ENCODE measurements around the gene TBC1D10B.
"Not testable (repeated sequence)": the region's sequence is repeated elsewhere in the genome, so short reads cannot be mapped to it uniquely, and the experiment has no call there.

The TBC1D10B gene

DNA sequence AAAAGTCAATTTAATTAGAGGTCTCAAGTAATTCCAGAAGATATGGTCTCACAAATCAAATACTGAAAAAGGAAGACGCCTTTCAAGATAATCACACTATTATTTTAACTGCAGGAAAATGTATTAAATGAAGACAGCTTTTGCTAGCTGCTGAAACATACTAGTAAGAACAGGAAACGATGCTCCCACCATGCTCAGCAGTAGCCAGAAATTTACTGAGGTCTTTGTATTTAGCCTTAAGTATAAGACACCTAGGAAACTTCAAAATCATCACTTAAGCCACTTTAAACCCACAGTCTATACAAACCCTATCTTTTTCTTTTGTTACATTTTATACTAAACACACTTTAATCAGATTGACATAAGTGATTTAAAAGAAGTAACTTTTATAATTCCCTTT is 51.6 kb downstream of the TBC1D10B start:
- not testable (repeated sequence) for DNase-seq

- DNase-seq, result not testable (repeated sequence)
These were observed 59.4 kb downstream of the TBC1D10B start for GRCh38 chr16:30310937-30311336.

DNA sequence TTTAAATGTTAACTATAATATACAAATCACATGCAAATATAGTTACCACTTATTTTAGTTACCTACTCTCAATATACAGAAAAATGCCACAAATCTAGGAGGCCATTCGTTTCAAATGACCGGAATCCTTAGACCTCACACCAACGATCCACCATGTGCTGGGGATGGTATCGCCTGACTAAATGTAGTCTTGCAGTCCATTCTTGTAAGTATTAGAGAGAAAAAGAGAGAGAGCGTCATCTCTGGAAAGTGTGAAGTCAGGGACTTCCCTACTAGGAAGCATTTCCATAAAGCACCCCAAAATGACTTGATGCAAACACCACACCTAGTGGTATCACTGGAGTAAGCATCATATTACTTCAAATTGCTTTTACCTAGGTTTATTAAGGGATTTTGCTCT is 61.0 kb downstream of the TBC1D10B start:
- DNase-seq, result not testable (repeated sequence)
